ENCODE measurements around the gene GMPPA. TPM values are rescaled to one million over a fixed set of nuclear protein-coding genes. Genes with fewer than 3 reads are reported as not detected.

The GMPPA gene
- total RNA-seq, 1 donor from 2014 or later, result 34.1 TPM

GRCh38 chr2:219514836-219515235, 16.1 kb downstream of the GMPPA start:
- no peak overlapping the region for H3K4me3 ChIP-seq (ENCODE audit: low read depth, low read length)
- no peaks in the 10 kb centered on the region for H3K36me3 ChIP-seq (ENCODE audit: control insufficient read depth, insufficient read depth, low read length)
- TF ChIP-seq CTCF (IDR thresholded peaks at IDR 0.05; ENCODE audit: insufficient read depth, low read length, poor library complexity, severe bottlenecking), result no peak
- DNase-seq (ENCODE audit: low read depth), result no peak
- peaks cover 81% of the 10 kb centered on the region for H3K27me3 ChIP-seq (ENCODE audit: control insufficient read depth, insufficient read depth, low read length)

- no peaks in the 10 kb centered on the region for H3K36me3 ChIP-seq (ENCODE audit: control insufficient read depth, insufficient read depth, low read length)
- TF ChIP-seq CTCF (IDR thresholded peaks at IDR 0.05; ENCODE audit: insufficient read depth, low read length, poor library complexity, severe bottlenecking), result no peak
- H3K4me3 ChIP-seq (ENCODE audit: low read depth, low read length), result no peak overlapping the region
- H3K27me3 ChIP-seq (ENCODE audit: control insufficient read depth, insufficient read depth, low read length), result peaks cover 75% of the 10 kb centered on the region
- DNase-seq (ENCODE audit: low read depth), result no peak
These were observed 17.4 kb downstream of the GMPPA start for GRCh38 chr2:219515874-219516629.

GRCh38 chr2:219516888-219517287, 18.2 kb downstream of the GMPPA start:
- no peak for TF ChIP-seq CTCF (IDR thresholded peaks at IDR 0.05; ENCODE audit: insufficient read depth, low read length, poor library complexity, severe bottlenecking)
- Histone ChIP-seq H3K36me3 (ENCODE audit: control insufficient read depth, insufficient read depth, low read length) (no peaks in the 10 kb centered on the region), H3K27me3 (ENCODE audit: control insufficient read depth, insufficient read depth, low read length) (peaks cover 68% of the 10 kb centered on the region), H3K4me3 (ENCODE audit: low read depth, low read length) (no peak overlapping the region)
- DNase-seq (ENCODE audit: low read depth), result no peak

GRCh38 chr2:219517954-219518778, 19.5 kb downstream of the GMPPA start:
- H3K36me3 ChIP-seq (ENCODE audit: control insufficient read depth, insufficient read depth, low read length), result no peaks in the 10 kb centered on the region
- DNase-seq (ENCODE audit: low read depth), result no peak
- no peak overlapping the region for H3K4me3 ChIP-seq (ENCODE audit: low read depth, low read length)
- no peak for TF ChIP-seq CTCF (IDR thresholded peaks at IDR 0.05; ENCODE audit: insufficient read depth, low read length, poor library complexity, severe bottlenecking)
- H3K27me3 ChIP-seq (ENCODE audit: control insufficient read depth, insufficient read depth, low read length), result peaks cover 56% of the 10 kb centered on the region

GRCh38 chr2:219519526-219519916, 20.8 kb downstream of the GMPPA start:
- Histone ChIP-seq H3K4me3 (ENCODE audit: low read depth, low read length) (no peak overlapping the region), H3K27me3 (ENCODE audit: control insufficient read depth, insufficient read depth, low read length) (peaks cover 43% of the 10 kb centered on the region), H3K36me3 (ENCODE audit: control insufficient read depth, insufficient read depth, low read length) (no peaks in the 10 kb centered on the region)
- no peak for DNase-seq (ENCODE audit: low read depth)
- TF ChIP-seq CTCF (IDR thresholded peaks at IDR 0.05; ENCODE audit: insufficient read depth, low read length, poor library complexity, severe bottlenecking), result no peak
